Subcutaneous abdominal adipose tissue (tissue), 5 donors: ENCODE data around the gene UBE2S.

Experiments used
- H3K27ac ChIP-seq: one replicate; pipeline ENCODE4 v1.7.0; 2013; ENCODE audit warnings: low read depth, mild to moderate bottlenecking, inconsistent platforms, low read length, moderate library complexity
- H3K27me3 ChIP-seq, 5 donors: one replicate each; pipeline ENCODE4 v1.7.0; 2013; ENCODE audit warnings: low read length in 5 of 5, inconsistent platforms in 1 of 5; ENCODE audit not compliant: control insufficient read depth in 5 of 5, insufficient read depth in 4 of 5
- H3K36me3 ChIP-seq, 5 donors: one replicate each; pipeline ENCODE4 v1.7.0; 2013; ENCODE audit warnings: low read length in 5 of 5; ENCODE audit not compliant: control insufficient read depth in 5 of 5, insufficient read depth in 5 of 5
- H3K4me1 ChIP-seq, 5 donors: one replicate each; pipeline ENCODE4 v1.7.0; 2013; ENCODE audit warnings: low read length in 5 of 5, mild to moderate bottlenecking in 3 of 5, moderate library complexity in 1 of 5; ENCODE audit not compliant: control insufficient read depth in 5 of 5, insufficient read depth in 5 of 5
- H3K4me3 ChIP-seq, 5 donors: one replicate each; pipeline ENCODE4 v1.7.0; 2013; ENCODE audit warnings: low read length in 5 of 5, low read depth in 1 of 5
- H3K9ac ChIP-seq, 5 donors: one replicate each; pipeline ENCODE4 v1.7.0; 2013; ENCODE audit warnings: low read length in 5 of 5, mild to moderate bottlenecking in 4 of 5, moderate library complexity in 3 of 5
- H3K9me3 ChIP-seq, 5 donors: one replicate each; pipeline ENCODE4 v1.7.0; 2013; ENCODE audit warnings: low read length in 5 of 5; ENCODE audit not compliant: control insufficient read depth in 5 of 5
- donor health status: healthy.
- donor health status: healthy.
- donor health status: healthy.
- donor health status: healthy.
- donor health status: healthy.

The UBE2S gene

DNA sequence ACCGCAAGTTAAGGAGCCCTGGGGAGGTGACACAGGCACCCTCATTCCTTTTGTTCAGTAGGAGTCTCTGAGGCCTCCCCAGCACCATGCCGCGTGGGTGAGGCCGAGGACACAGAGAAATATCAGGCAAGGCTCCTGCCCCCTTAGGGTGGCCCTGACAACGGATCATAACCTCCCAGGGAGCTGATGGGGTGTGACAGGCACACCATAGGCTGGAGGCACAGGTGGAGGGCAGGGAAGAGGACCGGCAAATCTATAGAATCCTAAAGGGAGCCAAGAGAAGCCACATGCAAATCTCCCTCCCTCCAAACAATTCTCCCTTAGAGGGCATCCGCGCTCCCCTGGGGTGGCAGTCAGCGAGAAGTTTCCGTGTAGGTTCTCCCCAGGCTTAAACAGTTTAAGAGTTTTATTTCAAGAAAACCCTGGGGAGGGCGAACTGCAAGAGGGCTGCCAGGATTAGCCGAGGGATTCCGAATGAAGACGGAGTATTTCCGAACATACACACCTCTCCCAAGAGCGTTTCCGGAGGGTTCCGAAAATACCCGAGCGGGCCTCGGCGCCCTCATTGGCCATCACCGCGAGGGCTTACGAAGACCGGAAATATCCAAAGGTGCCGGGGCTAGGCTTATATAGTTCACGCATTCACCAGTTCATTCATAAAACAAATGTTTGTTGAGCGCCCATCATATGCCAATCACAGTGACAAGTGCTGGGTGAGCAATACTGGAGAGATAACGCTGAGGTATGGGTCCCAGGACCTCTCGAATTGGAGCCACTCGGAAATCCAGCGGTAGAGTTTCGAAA, 22.5 kb downstream of the UBE2S start:
- peak overlapping the region; percentile 58 to 99 (median 97) for H3K4me3 ChIP-seq
- H3K9ac ChIP-seq, result peak overlapping the region; percentile 80 to 93 (median 87)
- no peaks in the 10 kb centered on the region for H3K27me3 ChIP-seq
- peaks cover 0 to 33% (median 31%) of the 10 kb centered on the region in 5 donors for H3K36me3 ChIP-seq
- peak overlapping the region; percentile 98 for H3K27ac ChIP-seq
- peaks cover 15 to 58% (median 52%) of the 10 kb centered on the region in 5 donors for H3K4me1 ChIP-seq
- no peaks in the 10 kb centered on the region for H3K9me3 ChIP-seq

DNA sequence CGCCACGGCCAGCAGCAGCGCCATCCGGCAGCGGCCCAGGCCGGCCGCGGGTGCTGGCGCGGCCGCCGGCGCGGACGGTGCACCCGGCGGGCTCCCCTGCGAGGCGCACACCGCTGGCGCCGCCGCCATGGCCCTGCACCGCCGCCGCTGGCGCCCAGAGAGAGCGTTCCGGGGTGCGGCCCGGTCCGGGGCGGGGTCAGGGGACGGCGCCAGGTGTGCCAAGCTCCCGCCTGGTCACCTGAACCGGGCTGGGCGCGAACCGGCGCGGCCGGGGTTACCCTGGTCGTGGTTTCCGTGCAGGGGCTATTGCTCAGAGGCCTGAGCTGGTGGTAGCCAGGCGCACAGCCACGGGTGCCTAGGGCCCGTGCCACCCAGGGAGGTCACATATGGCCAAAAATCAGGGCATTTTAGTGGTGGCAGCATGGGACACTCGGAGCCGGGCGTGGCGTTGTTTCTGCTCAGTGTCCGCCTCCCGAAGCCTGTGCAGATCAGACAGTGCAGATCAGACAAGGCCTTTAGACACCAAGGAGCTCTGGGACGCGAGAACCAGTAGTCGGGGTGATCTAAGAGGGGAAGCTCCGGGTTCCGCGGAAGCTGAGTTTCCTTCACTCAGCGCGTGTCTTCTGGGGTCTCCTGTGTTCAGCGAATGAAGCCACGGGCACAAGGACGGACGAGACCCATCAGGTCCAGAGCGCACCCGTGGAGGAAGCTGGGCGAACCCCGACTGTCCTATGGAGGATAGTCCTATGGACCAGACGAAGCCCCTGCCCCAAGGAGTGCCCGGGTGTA, 23.3 kb downstream of the UBE2S start, which contains the start of gene TMEM238:
TMEM238 (minus strand) TSS at position 162 of the 789 bp plus-strand sequence; CDS start at position 129, 33 bp downstream.
- Histone ChIP-seq H3K9me3 (no peaks in the 10 kb centered on the region), H3K4me3 (peak within 1 kb of the TSS; percentile 52 to 99 (median 97)), H3K27me3 (no peaks in the 10 kb centered on the region), H3K27ac (peak within 1 kb of the TSS; percentile 98), H3K36me3 (peaks cover 0 to 25% (median 23%) of the 10 kb centered on the region in 5 donors), H3K4me1 (peaks cover 15 to 52% (median 50%) of the 10 kb centered on the region in 5 donors), H3K9ac (peak within 1 kb of the TSS; percentile 80 to 93 (median 87))

DNA sequence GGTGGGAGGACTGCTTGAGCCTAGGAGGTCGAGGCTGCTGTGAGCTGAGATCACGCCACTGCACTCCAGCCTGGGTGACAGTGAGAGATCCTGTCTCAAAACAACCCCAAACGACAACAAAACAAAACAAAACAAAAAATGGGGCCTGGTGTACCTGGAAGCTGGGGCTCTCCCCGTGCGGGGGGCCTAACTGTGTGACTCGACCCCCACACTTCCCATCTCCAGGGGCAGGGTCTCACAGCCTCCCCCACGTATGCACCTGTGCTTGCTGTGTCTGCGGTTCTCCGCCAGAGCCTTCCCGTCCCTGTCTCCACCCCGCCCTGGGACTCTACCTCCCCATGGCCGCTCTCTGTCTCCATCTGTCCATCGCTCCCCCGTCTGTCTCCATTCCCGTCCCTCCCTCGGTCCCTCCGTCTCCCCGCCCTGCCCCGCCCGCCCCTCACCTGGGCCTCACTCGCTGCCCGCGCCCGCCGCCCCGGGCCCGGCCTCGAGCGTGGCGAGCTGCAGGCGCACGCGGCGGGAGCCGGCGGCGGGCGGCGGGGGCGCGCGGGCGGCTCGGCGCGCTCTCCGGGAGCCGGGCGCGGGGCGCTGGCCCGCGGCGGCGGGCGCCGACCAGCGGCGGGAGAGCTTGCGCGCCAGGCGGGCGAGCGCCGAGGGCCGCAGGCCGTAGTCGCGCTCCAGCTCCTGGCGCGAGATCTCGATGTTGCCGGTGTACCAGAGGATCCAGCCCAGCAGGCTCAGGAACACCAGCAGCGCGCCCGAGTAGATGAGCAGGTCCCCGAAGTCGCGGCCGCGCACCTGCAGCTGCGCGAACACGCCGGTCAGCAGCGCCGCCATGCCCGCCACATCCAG, 24.1 kb downstream of the UBE2S start:
- Histone ChIP-seq H3K9me3 (no peaks in the 10 kb centered on the region), H3K4me1 (peaks cover 15 to 44% (median 42%) of the 10 kb centered on the region in 5 donors), H3K36me3 (peaks cover 0 to 17% (median 15%) of the 10 kb centered on the region in 5 donors), H3K27ac (no peak overlapping the region), H3K27me3 (peaks cover 0 to 3% (median 0%) of the 10 kb centered on the region in 5 donors), H3K9ac (peak overlapping the region in 1 of 5 donors; percentile 88), H3K4me3 (peak overlapping the region; percentile 37 to 99 (median 64))

DNA sequence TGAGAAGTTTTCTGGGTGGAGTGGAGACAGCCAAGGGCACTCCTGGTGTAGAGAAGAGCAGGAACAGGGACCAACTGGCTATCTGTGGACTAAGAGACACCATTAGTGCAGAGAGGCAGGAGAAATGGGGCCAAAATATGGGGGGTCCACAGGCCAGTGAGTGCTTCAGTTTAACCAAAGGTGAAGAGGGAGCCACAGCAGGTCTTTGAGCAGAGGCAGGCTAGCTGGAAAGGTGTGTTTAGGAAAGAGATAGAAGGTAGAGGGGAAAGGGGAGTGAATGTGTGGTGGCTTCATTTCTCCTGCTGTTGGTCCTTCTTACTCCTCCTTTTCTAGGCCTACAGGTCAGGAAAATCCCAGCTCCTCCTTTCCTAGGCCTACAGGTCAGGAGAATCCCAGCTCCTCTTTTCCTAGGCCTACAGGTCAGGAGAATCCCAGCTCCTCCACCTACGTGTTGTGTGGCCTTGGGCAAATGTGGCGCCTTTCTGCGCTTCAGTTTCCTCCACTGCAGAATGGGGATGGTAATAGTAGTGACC, 25.0 kb downstream of the UBE2S start:
- peaks cover 4 to 10% (median 5%) of the 10 kb centered on the region in 5 donors for H3K27me3 ChIP-seq
- H3K36me3 ChIP-seq, result peaks cover 0 to 8% (median 6%) of the 10 kb centered on the region in 5 donors
- H3K27ac ChIP-seq, result no peak overlapping the region
- no peak overlapping the region for H3K4me3 ChIP-seq
- no peaks in the 10 kb centered on the region for H3K9me3 ChIP-seq
- peaks cover 12 to 37% (median 33%) of the 10 kb centered on the region in 5 donors for H3K4me1 ChIP-seq
- no peak overlapping the region for H3K9ac ChIP-seq

DNA sequence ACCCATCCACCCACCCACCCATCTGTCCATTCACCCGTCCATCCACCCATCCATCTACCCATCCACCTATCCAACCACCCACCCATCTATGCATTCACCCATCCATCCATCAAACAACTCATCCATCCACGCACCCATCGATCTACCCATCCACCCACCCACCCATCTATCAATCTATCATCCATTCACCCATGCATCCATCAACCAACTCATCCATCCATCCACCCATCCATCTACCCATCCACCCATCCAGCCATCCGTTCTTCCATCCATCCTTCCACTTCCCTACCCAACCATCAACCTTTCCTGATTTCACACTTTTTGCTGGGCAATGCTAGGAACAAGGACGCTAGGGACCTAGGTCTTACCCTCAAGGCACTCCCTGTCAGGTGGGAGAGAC, 25.6 kb downstream of the UBE2S start:
- Histone ChIP-seq H3K4me3 (no peak overlapping the region), H3K27ac (no peak overlapping the region), H3K9ac (no peak overlapping the region), H3K27me3 (peaks cover 7 to 13% (median 9%) of the 10 kb centered on the region in 5 donors), H3K4me1 (peaks cover 7 to 34% (median 27%) of the 10 kb centered on the region in 5 donors), H3K9me3 (no peaks in the 10 kb centered on the region), H3K36me3 (peaks cover 0 to 2% (median under 1%) of the 10 kb centered on the region in 5 donors)

DNA sequence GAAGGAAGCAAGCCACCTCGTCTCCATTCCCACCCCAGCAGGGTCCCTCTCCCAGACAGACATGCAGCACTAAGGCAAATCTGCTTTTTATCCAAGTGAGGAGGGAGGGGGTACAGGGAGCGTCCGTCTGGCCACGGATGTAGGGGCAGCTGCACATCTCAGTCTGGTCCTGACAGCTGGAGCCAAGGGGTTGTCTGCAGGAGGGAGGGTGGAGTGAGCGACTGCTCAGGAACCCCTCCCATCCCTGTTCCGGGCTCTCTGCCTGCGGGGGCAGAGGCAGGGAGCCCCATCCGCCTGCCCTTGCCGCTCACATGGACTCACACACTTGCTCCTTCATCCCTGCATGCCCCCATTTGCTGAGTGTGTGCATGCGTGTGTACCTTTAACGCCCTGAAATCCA, 28.4 kb downstream of the UBE2S start:
- peaks cover 17 to 38% (median 23%) of the 10 kb centered on the region in 5 donors for H3K27me3 ChIP-seq

DNA sequence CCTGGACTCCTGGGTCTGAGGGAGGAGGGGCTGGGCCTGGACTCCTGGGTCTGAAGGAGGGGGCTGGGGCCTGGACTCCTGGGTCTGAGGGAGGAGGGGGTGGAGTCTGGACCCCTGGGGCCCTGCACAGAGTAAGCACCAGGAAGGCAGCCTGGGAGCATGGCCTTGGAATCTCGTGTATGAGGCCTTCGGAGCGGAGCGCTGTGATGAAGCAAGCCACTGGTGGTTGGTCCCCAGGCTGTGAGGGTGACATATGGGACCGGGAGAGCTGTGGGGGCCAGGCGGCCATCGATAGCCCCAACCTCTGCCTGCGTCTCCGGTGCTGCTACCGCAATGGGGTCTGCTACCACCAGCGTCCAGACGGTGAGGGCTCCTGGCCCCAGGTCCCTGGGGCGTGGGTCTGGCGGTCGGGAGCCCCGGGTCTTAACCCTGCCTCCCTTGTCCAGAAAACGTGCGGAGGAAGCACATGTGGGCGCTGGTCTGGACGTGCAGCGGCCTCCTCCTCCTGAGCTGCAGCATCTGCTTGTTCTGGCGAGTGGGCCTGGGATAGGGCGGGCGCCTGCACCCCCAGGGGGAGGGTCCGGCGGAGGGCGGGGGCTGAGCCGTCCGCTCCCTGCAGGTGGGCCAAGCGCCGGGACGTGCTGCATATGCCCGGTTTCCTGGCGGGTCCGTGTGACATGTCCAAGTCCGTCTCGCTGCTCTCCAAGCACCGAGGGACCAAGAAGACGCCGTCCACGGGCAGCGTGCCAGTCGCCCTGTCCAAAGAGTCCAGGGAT, 30.0 kb downstream of the UBE2S start:
- Histone ChIP-seq H3K4me1 (peaks cover 0 to 9% (median 0%) of the 10 kb centered on the region in 5 donors), H3K36me3 (no peaks in the 10 kb centered on the region), H3K9me3 (no peaks in the 10 kb centered on the region), H3K27ac (no peak overlapping the region), H3K27me3 (peaks cover 26 to 52% (median 31%) of the 10 kb centered on the region in 5 donors), H3K4me3 (no peak overlapping the region), H3K9ac (no peak overlapping the region)

More for the DNA sequence above, 28.4 kb downstream of the UBE2S start:
- Histone ChIP-seq H3K9ac (no peak overlapping the region), H3K9me3 (no peaks in the 10 kb centered on the region), H3K4me3 (no peak overlapping the region), H3K27ac (no peak overlapping the region), H3K4me1 (peaks cover 0 to 12% (median 6%) of the 10 kb centered on the region in 5 donors), H3K36me3 (no peaks in the 10 kb centered on the region)

DNA sequence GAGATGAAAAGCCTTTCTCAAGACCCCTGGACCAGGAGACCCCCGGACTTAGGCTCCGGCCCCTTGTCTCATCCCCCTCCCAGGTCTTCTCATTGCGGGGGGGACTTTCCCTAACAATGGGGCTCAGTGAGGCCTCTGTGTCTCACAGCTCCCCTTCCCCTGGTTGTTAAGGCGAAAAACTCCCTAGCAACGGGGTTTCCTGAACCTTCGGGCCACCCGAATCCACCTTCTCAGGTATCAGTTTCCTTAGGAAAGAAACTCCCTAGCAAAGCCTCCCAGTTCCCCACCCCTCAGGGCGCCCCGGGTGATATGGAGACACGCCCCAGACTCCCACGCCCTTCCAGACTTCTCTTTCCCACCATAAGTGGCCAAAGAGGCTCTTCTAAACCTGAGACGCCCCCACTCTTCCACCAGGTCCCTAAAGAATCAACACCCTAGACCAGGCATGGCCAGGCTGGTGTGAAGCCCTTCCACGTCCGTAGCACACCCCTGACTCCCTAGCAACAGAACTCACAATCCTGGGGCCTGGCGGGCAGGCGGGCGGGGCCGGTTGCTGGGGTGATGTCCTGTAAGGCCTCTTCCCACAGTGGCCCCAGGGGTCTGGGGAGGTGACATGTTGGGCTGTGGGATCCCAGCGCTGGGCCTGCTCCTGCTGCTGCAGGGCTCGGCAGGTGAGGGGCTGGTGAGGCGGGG, 31.2 kb downstream of the UBE2S start, which contains the start of gene TMEM190:
TMEM190 (plus strand) TSS at position 586 of the 693 bp plus-strand sequence; CDS start at position 614, 28 bp downstream.
- no peaks in the 10 kb centered on the region for H3K36me3 ChIP-seq

More for the DNA sequence above, 31.2 kb downstream of the UBE2S start, which contains the start of gene TMEM190:
- no peak within 1 kb of the TSS for H3K27ac ChIP-seq
- H3K4me3 ChIP-seq, result no peak within 1 kb of the TSS
- peaks cover 34 to 60% (median 38%) of the 10 kb centered on the region in 5 donors for H3K27me3 ChIP-seq
- no peak within 1 kb of the TSS for H3K9ac ChIP-seq
- peaks cover 0 to 9% (median 0%) of the 10 kb centered on the region in 5 donors for H3K4me1 ChIP-seq
- H3K9me3 ChIP-seq, result no peaks in the 10 kb centered on the region
